HCT116 (cell line): ENCODE results near the gene TMOD1.

Experiments
- CEBPB ChIP-seq: IDR thresholded peaks from 2 replicates; pipeline ENCODE4 v1.6.1; 2012; ENCODE audit warnings: low read depth
- CTCF ChIP-seq, 3 experiments: fragments of 200-600 bp in 1 of 3; sonication (generic) in 1 of 3; IDR thresholded peaks in 2 of 3; conservative IDR thresholded peaks in 1 of 3; 2 replicates each; pipeline ENCODE4 v1.5.1; 2012 to 2017; ENCODE audit warnings: low read depth in 2 of 3, low read length in 2 of 3, antibody characterized with exemption in 1 of 3, borderline replicate concordance in 1 of 3, control low read depth in 1 of 3, mild to moderate bottlenecking in 1 of 3, mixed read lengths in 1 of 3, mixed run types in 1 of 3, moderate library complexity in 1 of 3; ENCODE audit not compliant: insufficient read depth in 1 of 3
- EZH2 ChIP-seq: fragments of 200-600 bp; sonication (generic); IDR thresholded peaks from 2 replicates; pipeline ENCODE4 v1.6.1; 2017; ENCODE audit warnings: antibody characterized with exemption, mixed run types
- MAX ChIP-seq: IDR thresholded peaks from 2 replicates; pipeline ENCODE4 v1.6.1; 2012
- POLR2A ChIP-seq: IDR thresholded peaks from 2 replicates; pipeline ENCODE4 v1.7.0; 2011; ENCODE audit warnings: borderline replicate concordance; ENCODE audit not compliant: insufficient read depth, insufficient read length; ENCODE audit errors: extremely low read depth
- POLR2AphosphoS5 ChIP-seq: IDR thresholded peaks from 2 replicates; pipeline ENCODE4 v1.6.1; 2011; ENCODE audit warnings: mild to moderate bottlenecking, low read depth, low read length, moderate library complexity
- REST ChIP-seq: IDR thresholded peaks from 2 replicates; pipeline ENCODE4 v1.6.1; 2012; ENCODE audit warnings: low read depth

GRCh38 chr9:97547098-97547829 lies 45.8 kb downstream of the TMOD1 start:
- TF ChIP-seq POLR2A (no peak), CTCF (IDR thresholded peaks at IDR 0.05 in 2 of 3, conservative IDR thresholded peaks at IDR 0.05 in 1 of 3; ENCODE audit: borderline replicate concordance in 1 of 3, insufficient read depth in 1 of 3, low read depth in 2 of 3, low read length in 2 of 3) (no peak), REST (no peak), EZH2 (no peak), MAX (no peak), CEBPB (no peak), POLR2AphosphoS5 (no peak)
